K562 (cell line): ENCODE measurements around the gene ZNRF1. TPM values are rescaled to one million over a fixed set of nuclear protein-coding genes. Genes with fewer than 3 reads are reported as not detected.

Experiments
- ATAC-seq: fragments of 200-7000 bp; cut with Tn5 transposase; 3 replicates; pipeline ENCODE4 v1.9.1; 2020; ENCODE audit warnings: moderate library complexity
- BruUV-seq: library from RNA; stranded (reverse); fragments of 400-500 nt; replicated peaks from 2 replicates; lab custom pipeline; 2021; lab: Mats Ljungman, UMichigan
- CTCF ChIA-PET: fragments of 300-600 bp; formaldehyde crosslinking; extraction: SDS; loops from one replicate; lab custom pipeline; 2021; ENCODE audit warnings: low intra/inter-chr PET ratio; lab: Yijun Ruan, JAX
- POLR2A ChIA-PET: fragments of 300-600, 350-650 bp; sonication (Branson Sonifier 250); formaldehyde crosslinking; extraction: SDS; loops from one replicate; lab custom pipeline; 2021; ENCODE audit warnings: antibody characterized with exemption, inconsistent platforms; lab: Yijun Ruan, JAX
- DNase-seq, 4 experiments: peaks; one replicate each; pipeline versions ENCODE4 v3.0.0 to v3.0.0-alpha.2; 2011 to 2018; ENCODE audit warnings: low spot score in 3 of 4, mixed read lengths in 3 of 4; ENCODE audit errors: extremely low read depth in 1 of 4
- FAIRE-seq: peaks from 2 replicates; lab custom pipeline; 2011; peaks lifted over from hg19 to GRCh38; lab: Jason Lieb, UNC
- H2AFZ ChIP-seq: 2 replicates; pipeline ENCODE4 v1.6.0; 2011; ENCODE audit warnings: low read depth, low read length, control low read depth, inconsistent platforms
- H3K27ac ChIP-seq: fragments of 200-600 bp; 3 replicates; pipeline ENCODE4 v1.8.0; 2011; ENCODE audit warnings: low read depth, mild to moderate bottlenecking, control low read depth, inconsistent platforms, low read length, moderate library complexity, mixed read lengths; ENCODE audit errors: extremely low read depth
- H3K27me3 ChIP-seq, 2 experiments: fragments of 300-600 bp in 1 of 2; 2 replicates in 1 of 2; 3 replicates in 1 of 2; pipeline versions ENCODE4 v1.6.0 to v1.8.0; 2011; ENCODE audit warnings: inconsistent platforms in 2 of 2, low read length in 2 of 2, mild to moderate bottlenecking in 1 of 2, mixed read lengths in 1 of 2, moderate library complexity in 1 of 2; ENCODE audit not compliant: control insufficient read depth in 2 of 2, insufficient read depth in 2 of 2
- H3K36me3 ChIP-seq: fragments of 300-600 bp; 3 replicates; pipeline ENCODE4 v1.8.0; 2011; ENCODE audit warnings: mild to moderate bottlenecking, low read length, inconsistent platforms; ENCODE audit not compliant: control insufficient read depth, insufficient read depth
- H3K4me1 ChIP-seq, 2 experiments: fragments of 200-600 bp in 1 of 2; replicated peaks in 1 of 2; 2 replicates in 1 of 2; 3 replicates in 1 of 2; pipeline versions ENCODE4 v1.5.1 to v1.8.0; 2011; ENCODE audit warnings: inconsistent platforms in 2 of 2, low read length in 2 of 2, mild to moderate bottlenecking in 1 of 2, mixed read lengths in 1 of 2, moderate library complexity in 1 of 2; ENCODE audit not compliant: control insufficient read depth in 2 of 2, insufficient read depth in 2 of 2
- H3K4me2 ChIP-seq: 2 replicates; pipeline ENCODE4 v1.6.1; 2011; ENCODE audit warnings: low read length, control low read depth, inconsistent platforms, mixed read lengths; ENCODE audit not compliant: insufficient read depth
- H3K4me3 ChIP-seq: fragments of 200-600 bp; sonication (generic), shearing (Covaris generic); 2 replicates; pipeline ENCODE4 v1.5.1; 2016; ENCODE audit warnings: control low read depth, inconsistent platforms
- H3K79me2 ChIP-seq: fragments of 200-600 bp; 3 replicates; pipeline ENCODE4 v1.8.0; 2011; ENCODE audit warnings: low read length, inconsistent platforms; ENCODE audit not compliant: control insufficient read depth, insufficient read depth
- H3K9ac ChIP-seq, 2 experiments: 2 replicates each; pipeline versions ENCODE4 v1.6.0 to v1.6.1; 2011; ENCODE audit warnings: low read depth in 2 of 2, low read length in 2 of 2, control low read depth in 1 of 2, inconsistent platforms in 1 of 2, mild to moderate bottlenecking in 1 of 2, mixed read lengths in 1 of 2; ENCODE audit not compliant: insufficient read depth in 1 of 2
- H3K9me1 ChIP-seq: one replicate; pipeline ENCODE4 v1.6.0; 2011; ENCODE audit warnings: inconsistent platforms, mild to moderate bottlenecking, low read length, moderate library complexity; ENCODE audit not compliant: control insufficient read depth, insufficient read depth
- H3K9me3 ChIP-seq: replicated peaks from 2 replicates; pipeline ENCODE4 v1.5.1; 2011; ENCODE audit warnings: low read depth, low read length, inconsistent platforms; ENCODE audit not compliant: control insufficient read depth, insufficient read depth
- H4K20me1 ChIP-seq: replicated peaks from 2 replicates; pipeline ENCODE4 v1.6.1; 2011; ENCODE audit warnings: low read length, inconsistent platforms, mixed read lengths; ENCODE audit not compliant: control insufficient read depth, insufficient read depth
- CEBPB ChIP-seq: fragments of 450-650 bp; IDR thresholded peaks from 2 replicates; pipeline ENCODE4 v1.6.1; 2016; ENCODE audit warnings: missing genetic modification characterization, missing compliant biosample characterization
- FIP1L1 ChIP-seq: fragments of 200-400 bp; formaldehyde crosslinking; IDR thresholded peaks from 2 replicates; pipeline ENCODE4 v1.6.1; 2018; ENCODE audit warnings: mild to moderate bottlenecking, low read depth, low read length; ENCODE audit not compliant: poor library complexity, severe bottlenecking
- RBM34 ChIP-seq: fragments of 200-400 bp; formaldehyde crosslinking; IDR thresholded peaks from 2 replicates; pipeline ENCODE4 v1.6.1; 2018; ENCODE audit warnings: low read length, borderline replicate concordance; ENCODE audit not compliant: insufficient read depth
- SAP30 ChIP-seq: fragments of 200-600 bp; sonication (generic); IDR thresholded peaks from 2 replicates; pipeline ENCODE4 v1.6.1; 2012; ENCODE audit warnings: borderline replicate concordance, low read depth, mild to moderate bottlenecking, moderate library complexity, low read length, control low read depth, inconsistent platforms; ENCODE audit not compliant: insufficient read depth, poor library complexity, severe bottlenecking
- SIN3B ChIP-seq: fragments of 450-650 bp; IDR thresholded peaks from 2 replicates; pipeline ENCODE4 v1.6.1; 2017; ENCODE audit warnings: low read depth, mild to moderate bottlenecking, moderate library complexity
- STAG1 ChIP-seq: sonication (generic); formaldehyde crosslinking; IDR thresholded peaks from 2 replicates; pipeline ENCODE4 v1.5.0; 2020; ENCODE audit warnings: missing genetic modification reagents, borderline replicate concordance
- ZKSCAN3 ChIP-seq: fragments of 250-450 bp; sonication (Bioruptor Pico); IDR thresholded peaks from 2 replicates; pipeline ENCODE4 v1.4.0; 2020
- ZNF121 ChIP-seq: sonication (generic); formaldehyde crosslinking; conservative IDR thresholded peaks from 2 replicates; pipeline ENCODE4 v1.8.0; 2022; ENCODE audit warnings: missing genetic modification reagents
- ZNF165 ChIP-seq: fragments of 250-450 bp; sonication (Bioruptor Pico); IDR thresholded peaks from 2 replicates; pipeline ENCODE4 v1.4.0; 2020; ENCODE audit warnings: borderline replicate concordance
- ZNF408 ChIP-seq: fragments of 250-450 bp; sonication (Bioruptor Pico); IDR thresholded peaks from 2 replicates; pipeline ENCODE4 v1.4.0; 2020; ENCODE audit warnings: low read depth, mild to moderate bottlenecking, moderate library complexity
- ZNF584 ChIP-seq: fragments of 200-800 bp; sonication (Bioruptor generic); IDR thresholded peaks from 2 replicates; pipeline ENCODE4 v1.6.1; 2016; ENCODE audit warnings: low read depth, mild to moderate bottlenecking, missing genetic modification characterization, missing compliant biosample characterization
- WGBS: fragments of 100-300 bp; shearing (Covaris generic); methylation state at CpG from one replicate; pipeline ENCODE4 v1.1.6; 2016; ENCODE audit warnings: low coverage, mixed read lengths; ENCODE audit not compliant: insufficient coverage; ENCODE audit errors: missing lambda C conversion rate; 5-methylcytosine and 5-hydroxymethylcytosine counted together
- in situ Hi-C: fragments of 300-500 bp; cut with MboI; formaldehyde crosslinking; loops from 4 replicates; pipeline ENCODE4 v1.15.0; 2018; ENCODE audit warnings: inconsistent platforms, mixed read lengths
- intact Hi-C: fragments of 100-400 bp; cut with micrococcal nuclease; formaldehyde crosslinking; loops from 2 replicates; pipeline ENCODE4 v1.14.2; 2022
- polyA plus RNA-seq, 8 experiments: library from polyadenylated mRNA; depleted of rRNA in 4 of 8; stranded (reverse) in 5 of 8; unstranded in 3 of 8; fragments of >200 nt; fragmentation: Nextera tagmentation in 2 of 8; fragmentation: Illumina TruSeq in 1 of 8; extraction: Ambion mirVana in 2 of 8; extraction: Trizol in 1 of 8; gene quantifications; 2 replicates each; pipeline versions ENCODE4 v1.2.1 to v1.2.3, GENCODE V29; 2011 to 2014; ENCODE audit warnings: inconsistent platforms in 1 of 8, missing spikeins in 1 of 8
- total RNA-seq, 7 experiments: library from RNA; depleted of rRNA in 6 of 7; stranded (reverse); fragments of >200 nt in 6 of 7; fragmentation: Illumina TruSeq in 2 of 7; extraction: Trizol in 2 of 7; gene quantifications; 2 replicates each; pipeline versions ENCODE4 v1.2.1 to v1.2.3, GENCODE V29; 2011 to 2021; ENCODE audit warnings: low replicate concordance in 1 of 7

Gene ZNRF1
- total and polyA plus RNA-seq, 9 of the 15 experiments (the other 6 are each of a cell fraction or from before 2014, with no cell fraction given): 9.5 to 37.7 (median 20.0) TPM

DNA sequence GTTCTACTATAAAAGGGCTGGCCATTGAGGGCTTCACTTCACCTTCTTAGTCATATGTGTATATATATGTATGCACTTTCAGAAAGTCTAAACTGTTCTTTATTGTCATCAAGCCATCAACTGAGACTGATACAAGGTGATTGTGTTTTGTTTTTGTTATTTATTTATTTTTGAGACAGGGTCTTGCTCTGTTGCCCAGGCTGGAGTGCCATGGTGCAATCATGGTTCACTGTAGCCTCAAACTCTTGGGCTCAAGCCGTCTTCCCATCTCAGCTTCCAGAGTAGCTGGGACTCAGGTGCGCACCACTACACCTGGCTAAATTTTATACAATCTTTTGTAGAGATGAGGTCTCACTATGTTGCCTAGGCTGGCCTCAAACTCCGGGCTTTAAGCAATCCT is 5.6 kb downstream of the ZNRF1 start:
- POLR2A ChIA-PET: interaction anchor here (1.1 to 1.2 kb wide), 3 partner anchors 9 to 39 kb away, joined by 4 to 7 read pairs (median 4); no protein-coding TSS in a partner anchor

DNA sequence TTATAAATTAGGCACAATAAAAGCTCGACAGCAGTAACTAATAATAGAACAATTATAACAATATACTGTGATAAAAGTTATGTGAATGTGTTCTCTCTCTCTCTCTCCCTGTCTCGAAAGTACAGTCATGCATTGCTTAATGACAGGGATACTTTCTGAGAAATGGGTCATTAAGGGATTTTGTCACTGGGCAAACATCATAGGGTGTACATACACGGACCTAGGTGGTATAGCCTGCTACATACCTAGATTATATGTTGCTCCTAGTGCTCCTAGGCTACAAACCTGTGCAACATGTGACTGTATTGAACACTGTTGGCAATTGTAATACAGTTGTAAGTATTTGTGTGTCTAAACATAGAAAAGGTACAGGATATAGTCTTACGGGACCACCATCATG is 6.9 kb downstream of the ZNRF1 start:
- Histone ChIP-seq H3K4me1 (peaks cover 17 to 30% of the 10 kb centered on the region in 2 experiments), H3K9ac (no peak overlapping the region), H3K27me3 (no peaks in the 10 kb centered on the region), H3K9me3 (no peaks in the 10 kb centered on the region), H2AFZ (no peak overlapping the region), H3K79me2 (peaks cover 98% of the 10 kb centered on the region), H3K27ac (no peak overlapping the region), H4K20me1 (peaks cover 22% of the 10 kb centered on the region; the same call in 1 of the 2 replicates), H3K9me1 (no peaks in the 10 kb centered on the region), H3K4me3 (no peak overlapping the region), H3K4me2 (no peak overlapping the region), H3K36me3 (peaks cover 13% of the 10 kb centered on the region; the same call in 2 of the 3 replicates)
- ChIA-PET CTCF (no interaction called here), POLR2A (interaction anchor here (1.1 to 1.2 kb wide), 3 partner anchors 8 to 38 kb away, joined by 4 to 7 read pairs (median 4); no protein-coding TSS in a partner anchor)
- DNase-seq (no peak), ATAC-seq (no peak), FAIRE-seq (no peak)
- BruUV-seq: no TSS peak
- WGBS: 78% methylated on average over 4 of the region's 4 CpGs
- in situ Hi-C loops (no loop called here), intact Hi-C loops (no loop called here)
- TF ChIP-seq SIN3B (no peak), STAG1 (no peak), CEBPB (tag) (no peak)

More for the DNA sequence above, 5.6 kb downstream of the ZNRF1 start:
- in situ Hi-C loops (no loop called here), intact Hi-C loops (no loop called here)
- peaks cover 29 to 40% of the 10 kb centered on the region in 2 experiments for H3K4me1 ChIP-seq
- H3K4me2 ChIP-seq: no peak overlapping the region
- H2AFZ ChIP-seq: no peak overlapping the region
- peaks cover 13% of the 10 kb centered on the region; the same call in 2 of the 3 replicates for H3K36me3 ChIP-seq
- no peak overlapping the region for H3K27ac ChIP-seq
- no peaks in the 10 kb centered on the region for H3K9me1 ChIP-seq
- H3K27me3 ChIP-seq: no peaks in the 10 kb centered on the region
- H3K79me2 ChIP-seq: peaks cover 100% of the 10 kb centered on the region
- DNase-seq: no peak
- no peak for FAIRE-seq
- BruUV-seq: no TSS peak
- peaks cover 22% of the 10 kb centered on the region; the same call in 1 of the 2 replicates for H4K20me1 ChIP-seq
- H3K9ac ChIP-seq: no peak overlapping the region
- CTCF ChIA-PET: no interaction called here
- no peaks in the 10 kb centered on the region for H3K9me3 ChIP-seq
- ATAC-seq: no peak
- 97% methylated on average over 3 of the region's 3 CpGs for WGBS
- no peak overlapping the region for H3K4me3 ChIP-seq
- no peak for TF ChIP-seq ZNF408
- TF ChIP-seq FIP1L1: no peak
- peak; percentile 26; the same call in 1 of the 2 replicates for TF ChIP-seq ZNF121 (CRISPR knock-in tag)
- no peak for TF ChIP-seq RBM34
- TF ChIP-seq ZKSCAN3 (CRISPR knock-in tag): no peak
- TF ChIP-seq SAP30: no peak
- no peak for TF ChIP-seq ZNF165
- TF ChIP-seq ZNF584 (CRISPR knock-in tag): no peak
- TF ChIP-seq, all 486 proteins: peak for 1
